GM10847 (cell line): ENCODE data around the gene FAM83C.

ENCODE experiments used
- POLR2A ChIP-seq: IDR thresholded peaks from 2 replicates; pipeline ENCODE4 v1.6.1; 2011; ENCODE audit not compliant: insufficient read length; ENCODE audit errors: extremely low read depth

Gene FAM83C

GRCh38 chr20:35326021-35326739 is 34.0 kb upstream of the FAM83C start:
- no peak for TF ChIP-seq POLR2A

- no peak for TF ChIP-seq POLR2A
Measured at GRCh38 chr20:35325401-35325800, 33.2 kb upstream of the FAM83C start.

GRCh38 chr20:35320396-35321126 is 28.3 kb upstream of the FAM83C start:
- TF ChIP-seq POLR2A: no peak

- no peak for TF ChIP-seq POLR2A
Measured at GRCh38 chr20:35319871-35320197, 27.6 kb upstream of the FAM83C start.

GRCh38 chr20:35319192-35319870 is 27.1 kb upstream of the FAM83C start:
- no peak for TF ChIP-seq POLR2A

GRCh38 chr20:35318502-35319157 is 26.4 kb upstream of the FAM83C start:
- TF ChIP-seq POLR2A: no peak

- no peak for TF ChIP-seq POLR2A
Measured at GRCh38 chr20:35317416-35318210, 25.4 kb upstream of the FAM83C start.

GRCh38 chr20:35316086-35316485 is 23.9 kb upstream of the FAM83C start:
- TF ChIP-seq POLR2A: no peak

DNA sequence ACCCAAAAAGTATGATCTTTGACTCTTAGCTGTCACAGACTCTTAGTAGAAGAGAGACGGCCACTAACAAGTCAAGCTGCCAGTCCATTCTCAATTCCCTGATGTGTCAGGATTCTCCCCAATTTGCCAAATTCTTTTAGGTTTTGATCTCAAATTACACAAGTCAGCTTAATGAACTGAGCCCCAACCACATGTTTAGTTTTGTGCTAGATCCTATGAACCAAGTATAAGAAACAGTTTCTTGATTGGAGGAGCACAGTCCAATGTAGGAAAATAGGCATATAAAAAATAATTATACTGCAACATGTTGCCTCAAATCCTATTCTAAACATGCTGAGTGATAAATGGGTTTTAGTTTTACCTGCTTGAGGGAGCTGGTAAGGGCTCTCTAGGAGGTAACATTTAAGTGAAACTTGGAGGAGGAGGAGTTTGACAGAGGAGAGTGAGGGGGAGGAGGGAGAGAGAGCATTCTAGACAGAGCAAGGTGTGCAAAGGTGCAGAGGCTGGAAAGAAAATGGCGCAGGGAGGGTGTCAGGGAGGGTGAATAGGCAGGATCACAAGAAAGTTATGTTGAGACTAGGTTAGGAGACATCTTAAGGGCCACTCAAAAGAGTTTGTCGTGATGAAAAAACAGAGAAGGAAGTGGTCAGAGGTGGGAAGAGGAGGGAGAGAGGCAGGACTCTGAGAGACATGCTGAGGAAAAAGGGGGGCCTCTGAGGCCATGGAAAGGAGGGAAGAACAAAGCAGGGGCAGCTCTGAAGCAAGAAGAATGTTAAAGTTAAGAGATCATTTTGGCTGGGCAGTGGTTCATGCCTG is 22.8 kb upstream of the FAM83C start:
- TF ChIP-seq POLR2A: no peak

- TF ChIP-seq POLR2A: no peak
Measured at GRCh38 chr20:35312318-35312717, 20.1 kb upstream of the FAM83C start.

DNA sequence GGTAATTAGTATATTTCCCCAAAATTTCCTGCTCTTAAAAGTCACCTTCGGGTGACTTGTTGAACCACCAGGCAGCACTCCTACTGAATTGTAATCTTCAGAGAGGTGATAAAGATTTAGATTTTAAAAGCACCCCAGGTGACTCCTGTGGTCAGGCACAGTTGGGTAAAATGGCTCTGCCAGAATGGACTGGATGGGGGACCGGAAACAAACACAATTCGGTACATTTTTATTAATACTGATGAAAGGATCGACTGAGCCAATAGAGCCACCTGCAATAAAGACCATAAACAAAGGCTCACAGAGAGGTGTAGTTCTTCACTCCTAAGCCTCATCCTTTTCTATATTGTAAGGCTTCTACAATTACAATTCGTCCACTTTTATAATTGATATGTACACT is 19.6 kb upstream of the FAM83C start:
- no peak for TF ChIP-seq POLR2A

DNA sequence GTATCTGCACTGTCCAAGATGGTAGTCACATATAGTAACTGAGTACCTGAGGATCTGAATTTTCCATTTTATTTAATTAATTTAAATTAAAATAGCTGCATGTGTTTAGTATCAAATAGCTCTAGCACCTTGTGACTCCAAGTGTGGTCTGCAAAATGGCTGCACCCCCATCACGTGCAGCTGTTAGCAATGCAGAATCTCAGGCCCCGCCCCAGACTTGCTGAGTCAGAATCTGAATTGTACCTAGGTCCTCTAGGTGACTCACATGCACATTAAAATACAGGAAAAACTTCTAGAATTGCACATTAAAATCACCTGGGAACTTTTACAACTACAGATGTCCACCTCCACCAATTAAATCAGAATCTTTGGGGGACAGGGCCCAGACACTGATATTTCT is 19.2 kb upstream of the FAM83C start:
- TF ChIP-seq POLR2A: no peak

DNA sequence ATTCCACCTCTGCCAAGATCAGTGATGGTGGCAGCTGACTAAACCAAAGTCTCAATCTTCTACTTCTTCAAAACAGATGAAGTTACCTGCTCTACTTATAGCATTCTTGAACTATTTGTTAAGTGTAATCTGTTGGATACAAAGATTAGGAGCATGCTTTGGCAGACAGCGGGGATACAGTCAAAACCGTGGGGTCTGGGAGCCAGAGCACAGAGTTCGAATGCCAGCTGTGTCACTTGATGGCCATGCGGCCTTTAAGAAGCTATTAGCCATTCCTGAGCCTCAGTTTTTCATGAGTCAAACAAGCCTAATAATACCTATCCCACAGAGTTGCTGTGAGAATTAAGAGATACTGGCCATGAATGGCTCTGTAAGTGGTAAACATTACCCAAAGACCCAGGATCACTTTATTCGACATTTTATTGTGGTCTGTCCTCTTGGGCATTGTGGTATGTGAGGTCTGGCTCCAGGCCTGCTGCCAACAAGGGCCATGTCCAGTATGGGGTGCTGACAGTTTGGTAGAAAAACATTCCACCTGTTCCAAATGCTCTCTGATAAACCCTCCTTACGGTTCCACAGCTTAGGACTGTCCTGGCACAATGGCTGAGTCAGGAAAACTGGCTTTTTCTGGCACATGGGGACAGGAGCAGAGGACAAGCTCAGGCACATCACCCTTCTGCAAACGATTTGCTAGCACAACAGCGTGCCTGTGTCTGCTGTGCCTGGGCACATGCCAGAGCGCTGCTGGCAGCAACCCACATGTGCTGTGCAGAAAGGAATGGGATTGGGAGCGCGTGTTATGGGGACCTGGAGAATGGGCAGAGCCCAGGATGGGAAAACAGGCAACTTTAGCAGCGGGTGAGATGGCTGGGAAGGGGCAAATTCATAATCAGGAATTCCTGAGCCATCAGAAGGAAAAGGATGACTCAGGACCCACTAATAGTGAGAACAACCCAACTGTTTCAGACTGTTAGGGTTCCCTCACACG is 15.7 kb upstream of the FAM83C start:
- TF ChIP-seq POLR2A: no peak

DNA sequence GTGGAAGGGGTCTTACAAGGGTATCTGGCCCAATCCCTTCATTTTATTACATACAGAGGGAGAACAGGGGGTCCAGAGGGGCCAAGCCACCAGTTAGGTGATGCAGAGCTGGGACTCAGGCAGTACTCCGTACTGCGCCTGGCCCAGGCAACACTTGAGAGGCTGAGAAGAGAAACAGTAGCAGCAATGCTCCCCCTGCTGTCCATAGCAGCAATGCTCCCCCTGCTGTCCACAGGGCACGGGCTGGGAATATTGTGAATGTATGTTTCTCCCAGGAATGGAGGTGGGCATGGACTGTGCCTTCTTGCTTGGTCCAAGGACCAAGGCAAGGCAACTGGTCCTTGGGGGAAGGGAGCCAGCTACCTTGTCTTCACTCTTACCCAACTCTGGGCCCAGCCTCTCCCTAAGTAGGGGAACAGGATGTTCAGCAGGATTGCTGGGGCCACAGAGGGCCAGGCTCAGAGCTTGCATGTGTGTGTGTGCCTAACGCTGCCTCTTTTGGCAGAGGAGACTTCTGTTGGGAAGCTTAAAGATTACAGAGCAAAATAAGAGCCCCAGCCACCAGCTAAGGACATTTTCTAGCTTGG is 14.8 kb upstream of the FAM83C start:
- TF ChIP-seq POLR2A: no peak
